ENCODE data around the gene DEDD.

The DEDD gene

GRCh38 chr1:161092621-161093028 is 39.8 kb downstream of the DEDD start:
- peak in 2 of 3 experiments; percentile 42 to 53 for DNase-seq (ENCODE audit: low read depth in 3 of 3)

GRCh38 chr1:161091796-161092507 is 40.5 kb downstream of the DEDD start:
- DNase-seq (ENCODE audit: low read depth in 3 of 3), result no peak

- no peak for DNase-seq (ENCODE audit: low read depth in 3 of 3)
Observed at GRCh38 chr1:161091093-161091492, 41.4 kb downstream of the DEDD start.

GRCh38 chr1:161090617-161091016 is 41.9 kb downstream of the DEDD start:
- DNase-seq (ENCODE audit: low read depth in 3 of 3), result no peak

- DNase-seq (ENCODE audit: low read depth in 3 of 3), result no peak
Observed at GRCh38 chr1:161089938-161090337, 42.5 kb downstream of the DEDD start.

GRCh38 chr1:161089251-161089924 is 43.1 kb downstream of the DEDD start, which contains the start of gene NECTIN4:
TSS of gene NECTIN4 (minus strand) at chr1:161089558. CDS start at chr1:161089296, 262 bp downstream.
- no peak for DNase-seq (ENCODE audit: low read depth in 3 of 3)

GRCh38 chr1:161088587-161089110 is 43.8 kb downstream of the DEDD start:
- no peak for DNase-seq (ENCODE audit: low read depth in 3 of 3)

- DNase-seq (ENCODE audit: low read depth in 3 of 3), result no peak
Observed at GRCh38 chr1:161086457-161086856, 46.0 kb downstream of the DEDD start.

GRCh38 chr1:161085165-161085564 is 47.3 kb downstream of the DEDD start:
- DNase-seq (ENCODE audit: low read depth in 3 of 3), result no peak

GRCh38 chr1:161084597-161084988 is 47.9 kb downstream of the DEDD start:
- no peak for DNase-seq (ENCODE audit: low read depth in 3 of 3)

GRCh38 chr1:161083748-161084596 is 48.5 kb downstream of the DEDD start:
- DNase-seq (ENCODE audit: low read depth in 3 of 3), result no peak

GRCh38 chr1:161082996-161083747 is 49.3 kb downstream of the DEDD start:
- no peak for DNase-seq (ENCODE audit: low read depth in 3 of 3)

- no peak for DNase-seq (ENCODE audit: low read depth in 3 of 3)
Observed at GRCh38 chr1:161082483-161082882, 50.0 kb downstream of the DEDD start.

- no peak for DNase-seq (ENCODE audit: low read depth in 3 of 3)
Observed at GRCh38 chr1:161081519-161081918, 50.9 kb downstream of the DEDD start.

- no peak for DNase-seq (ENCODE audit: low read depth in 3 of 3)
Observed at GRCh38 chr1:161080441-161081405, 51.7 kb downstream of the DEDD start.

- DNase-seq (ENCODE audit: low read depth in 3 of 3), result no peak
Observed at GRCh38 chr1:161079436-161080110, 52.9 kb downstream of the DEDD start.

- DNase-seq (ENCODE audit: low read depth in 3 of 3), result no peak
Observed at GRCh38 chr1:161077426-161077825, 55.0 kb downstream of the DEDD start.

- DNase-seq (ENCODE audit: low read depth in 3 of 3), result no peak
Observed at GRCh38 chr1:161076410-161076809, 56.1 kb downstream of the DEDD start.

- no peak for DNase-seq (ENCODE audit: low read depth in 3 of 3)
Observed at GRCh38 chr1:161074676-161075368, 57.6 kb downstream of the DEDD start.
